ENCODE results near the gene TGOLN2. TPM values are rescaled to one million over a fixed set of nuclear protein-coding genes. Genes with fewer than 3 reads are reported as not detected.

Gene TGOLN2
- total and polyA plus RNA-seq, 2 donors (not counting 3 experiments of a cell fraction or from before 2014, with no cell fraction given): 112 to 140 TPM

DNA sequence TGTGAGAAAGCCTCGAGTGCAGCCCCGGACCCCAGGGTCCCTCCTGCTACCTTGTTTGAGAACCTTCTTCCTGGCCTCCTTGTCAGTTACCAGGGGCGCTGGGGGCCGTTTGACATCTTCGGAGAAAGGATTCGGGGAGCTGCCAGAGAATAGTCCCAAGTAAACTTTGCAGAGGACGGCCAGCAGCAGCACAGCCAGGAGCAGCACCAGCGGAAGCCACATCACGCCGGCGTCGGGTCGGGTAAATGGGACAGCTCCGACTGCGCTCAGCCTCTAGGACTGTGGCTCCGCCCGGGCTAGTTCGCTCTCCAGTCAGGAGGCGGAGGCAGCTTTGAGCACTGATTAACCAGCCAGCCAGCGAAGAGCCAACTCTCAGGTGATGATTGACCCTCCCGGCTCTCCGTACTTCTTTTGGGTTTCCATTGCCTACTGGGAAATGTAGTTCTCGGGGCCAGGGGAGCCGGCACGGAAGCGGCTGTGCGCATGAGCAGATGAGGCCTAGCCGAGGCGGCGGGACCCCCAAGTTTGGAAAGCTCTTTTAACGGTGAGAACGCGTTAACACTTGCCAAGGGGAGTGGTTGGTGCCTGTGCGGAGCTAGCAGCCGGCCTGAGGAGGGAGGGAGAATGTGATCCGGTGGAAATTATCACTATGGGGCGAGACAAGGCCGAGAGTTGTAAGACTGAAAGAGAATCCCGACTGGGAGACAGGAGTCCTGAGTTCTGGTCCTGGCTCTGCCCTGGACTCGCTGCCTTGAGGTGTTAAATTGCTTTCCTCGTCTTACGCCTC lies 26.7 kb upstream of the TGOLN2 start, which contains the start of the genes ELMOD3 and RETSAT:
TSS of gene ELMOD3 (plus strand) at position 484 of the 787 bp plus-strand sequence. CDS start 2,430 bp downstream, outside the sequence.
TSS of gene RETSAT (minus strand) at position 243 of the 787 bp plus-strand sequence. CDS start at position 222, 21 bp downstream.
- DNase-seq (ENCODE audit: low read depth, low spot score) (peak; percentile 99), FAIRE-seq (peak; percentile 99)
- no peaks in the 10 kb centered on the region for H3K9me3 ChIP-seq (replicated peaks; ENCODE audit: control insufficient read depth, insufficient read depth, low read length)
- H3K79me2 ChIP-seq (ENCODE audit: control insufficient read depth, insufficient read depth, low read length): peaks cover 17% of the 10 kb centered on the region
- CTCF ChIA-PET: interaction anchor here (0.5 to 1.8 kb wide), 12 partner anchors 11 to 288 kb away, joined by 3 to 8 read pairs (median 3); partner anchors contain the start of genes RNF181 and TGOLN2
- no peaks in the 10 kb centered on the region for H3K27me3 ChIP-seq (ENCODE audit: control insufficient read depth in 2 of 2, insufficient read depth in 2 of 2, low read length in 2 of 2)
- H3K4me2 ChIP-seq (ENCODE audit: insufficient read depth, low read length): peak within 1 kb of the TSS; percentile 77
- intact Hi-C loops (cut with micrococcal nuclease) (loop anchor here (1.0 to 5.0 kb wide), 3 partner anchors 26 to 198 kb away; partner anchors contain the start of gene SH2D6), dilution Hi-C loops (cut with MboI; ENCODE audit: extremely low pct_ligation_motif_present, low sequenced_read_pairs) (no loop called here)
- H3K4me3 ChIP-seq (replicated peaks in 1 of 3; ENCODE audit: insufficient read depth in 1 of 3, low read depth in 1 of 3, low read length in 3 of 3): peak within 1 kb of the TSS; percentile 78 to 97 (median 87)
- POLR2A ChIA-PET: interaction anchor here (0.5 to 1.9 kb wide), 9 partner anchors 9 to 194 kb away, joined by 3 to 22 read pairs (median 3); partner anchors contain the start of genes MAT2A and TGOLN2
- no peak for TF ChIP-seq MYC (IDR thresholded peaks at IDR 0.05; ENCODE audit: low read depth, low read length)
- peak; percentile 98 for TF ChIP-seq POLR2A (IDR thresholded peaks at IDR 0.05; ENCODE audit: low read depth, low read length)
- peak; percentile 99 for TF ChIP-seq POLR2AphosphoS5 (IDR thresholded peaks at IDR 0.05; ENCODE audit: insufficient read depth, low read depth, low read length)
- peak within 1 kb of the TSS; percentile 44 for H3K27ac ChIP-seq (ENCODE audit: insufficient read depth, low read depth, low read length)
- peaks cover 7 to 17% of the 10 kb centered on the region in 2 experiments for H3K36me3 ChIP-seq (ENCODE audit: control insufficient read depth in 2 of 2, extremely low read depth in 1 of 2, insufficient read depth in 2 of 2, low read length in 2 of 2)
- no peaks in the 10 kb centered on the region for H3K9me1 ChIP-seq (replicated peaks; ENCODE audit: control insufficient read depth, extremely low read depth, insufficient read depth, low read length)
- H2AFZ ChIP-seq (ENCODE audit: low read depth, low read length): peak within 1 kb of the TSS; percentile 98
- no peaks in the 10 kb centered on the region for H4K20me1 ChIP-seq (replicated peaks; ENCODE audit: control insufficient read depth, extremely low read depth, insufficient read depth, low read length)
- H3K4me1 ChIP-seq (ENCODE audit: control insufficient read depth, extremely low read depth, insufficient read depth, low read length): peaks cover 8% of the 10 kb centered on the region
- peak within 1 kb of the TSS; percentile 93 for H3K9ac ChIP-seq (replicated peaks; ENCODE audit: extremely low read depth, insufficient read depth, low read length)
- no TSS peak for BruUV-seq (replicated peaks)

DNA sequence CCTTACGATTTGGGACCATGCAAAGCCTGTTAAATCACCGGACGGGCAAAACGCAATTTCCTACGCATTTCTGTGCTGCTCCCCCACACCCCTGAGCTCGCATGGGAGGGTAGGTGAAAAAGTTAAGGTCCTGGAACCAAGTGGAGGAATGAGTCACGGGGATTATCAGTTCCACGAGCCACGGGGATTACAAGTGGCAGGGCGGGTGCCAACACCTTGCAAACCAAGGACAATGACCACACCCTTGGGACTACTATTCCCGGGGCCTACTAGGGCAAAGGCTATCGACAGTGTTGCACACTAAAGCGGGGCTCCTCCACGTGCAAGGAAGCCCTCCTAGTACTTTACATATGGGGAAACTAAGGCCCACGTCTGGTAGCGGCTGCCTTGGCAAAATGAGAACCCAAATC lies 26.1 kb upstream of the TGOLN2 start:
- Histone ChIP-seq H3K27ac (ENCODE audit: insufficient read depth, low read depth, low read length) (peak overlapping the region; percentile 18), H3K79me2 (ENCODE audit: control insufficient read depth, insufficient read depth, low read length) (peaks cover 17% of the 10 kb centered on the region), H3K4me3 (replicated peaks in 1 of 3; ENCODE audit: insufficient read depth in 1 of 3, low read depth in 1 of 3, low read length in 3 of 3) (peak overlapping the region; percentile 45 to 97 (median 66)), H3K36me3 (ENCODE audit: control insufficient read depth in 2 of 2, extremely low read depth in 1 of 2, insufficient read depth in 2 of 2, low read length in 2 of 2) (peaks cover 9 to 22% of the 10 kb centered on the region in 2 experiments), H3K27me3 (ENCODE audit: control insufficient read depth in 2 of 2, insufficient read depth in 2 of 2, low read length in 2 of 2) (no peaks in the 10 kb centered on the region), H3K4me2 (ENCODE audit: insufficient read depth, low read length) (peak overlapping the region; percentile 77), H3K9me1 (replicated peaks; ENCODE audit: control insufficient read depth, extremely low read depth, insufficient read depth, low read length) (no peaks in the 10 kb centered on the region), H3K9ac (replicated peaks; ENCODE audit: extremely low read depth, insufficient read depth, low read length) (peak overlapping the region; percentile 60), H3K9me3 (replicated peaks; ENCODE audit: control insufficient read depth, insufficient read depth, low read length) (no peaks in the 10 kb centered on the region), H3K4me1 (ENCODE audit: control insufficient read depth, extremely low read depth, insufficient read depth, low read length) (peaks cover 8% of the 10 kb centered on the region), H4K20me1 (replicated peaks; ENCODE audit: control insufficient read depth, extremely low read depth, insufficient read depth, low read length) (no peaks in the 10 kb centered on the region), H2AFZ (ENCODE audit: low read depth, low read length) (peak overlapping the region; percentile 56)
- TSS peak; percentile 69 for BruUV-seq (replicated peaks)
- DNase-seq (ENCODE audit: low read depth, low spot score): peak; percentile 21
- CTCF ChIA-PET: interaction anchor here (0.5 to 1.8 kb wide), 10 partner anchors 12 to 287 kb away, joined by 3 to 8 read pairs (median 4); no protein-coding TSS in a partner anchor
- POLR2A ChIA-PET: interaction anchor here (0.5 to 1.9 kb wide), 8 partner anchors 8 to 194 kb away, joined by 3 to 22 read pairs (median 3); partner anchors contain the start of gene MAT2A
- intact Hi-C loops (cut with micrococcal nuclease): loop anchor here (1.0 to 5.0 kb wide), 3 partner anchors 26 to 198 kb away; partner anchors contain the start of gene SH2D6
- dilution Hi-C loops (cut with MboI; ENCODE audit: extremely low pct_ligation_motif_present, low sequenced_read_pairs): no loop called here
- no peak for TF ChIP-seq MYC (IDR thresholded peaks at IDR 0.05; ENCODE audit: low read depth, low read length)
- TF ChIP-seq POLR2A (IDR thresholded peaks at IDR 0.05; ENCODE audit: low read depth, low read length): no peak
- TF ChIP-seq, protein P1, sequence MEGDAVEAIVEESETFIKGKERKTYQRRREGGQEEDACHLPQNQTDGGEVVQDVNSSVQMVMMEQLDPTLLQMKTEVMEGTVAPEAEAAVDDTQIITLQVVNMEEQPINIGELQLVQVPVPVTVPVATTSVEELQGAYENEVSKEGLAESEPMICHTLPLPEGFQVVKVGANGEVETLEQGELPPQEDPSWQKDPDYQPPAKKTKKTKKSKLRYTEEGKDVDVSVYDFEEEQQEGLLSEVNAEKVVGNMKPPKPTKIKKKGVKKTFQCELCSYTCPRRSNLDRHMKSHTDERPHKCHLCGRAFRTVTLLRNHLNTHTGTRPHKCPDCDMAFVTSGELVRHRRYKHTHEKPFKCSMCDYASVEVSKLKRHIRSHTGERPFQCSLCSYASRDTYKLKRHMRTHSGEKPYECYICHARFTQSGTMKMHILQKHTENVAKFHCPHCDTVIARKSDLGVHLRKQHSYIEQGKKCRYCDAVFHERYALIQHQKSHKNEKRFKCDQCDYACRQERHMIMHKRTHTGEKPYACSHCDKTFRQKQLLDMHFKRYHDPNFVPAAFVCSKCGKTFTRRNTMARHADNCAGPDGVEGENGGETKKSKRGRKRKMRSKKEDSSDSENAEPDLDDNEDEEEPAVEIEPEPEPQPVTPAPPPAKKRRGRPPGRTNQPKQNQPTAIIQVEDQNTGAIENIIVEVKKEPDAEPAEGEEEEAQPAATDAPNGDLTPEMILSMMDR (IDR thresholded peaks at IDR 0.05; ENCODE audit: extremely low read depth in 1 of 2, insufficient read depth in 1 of 2, low read depth in 1 of 2, low read length in 2 of 2): no peak
- TF ChIP-seq POLR2AphosphoS5 (IDR thresholded peaks at IDR 0.05; ENCODE audit: insufficient read depth, low read depth, low read length): no peak
- no peak for TF ChIP-seq FOS (IDR thresholded peaks at IDR 0.05; ENCODE audit: borderline replicate concordance, insufficient read depth, low read length)
- TF ChIP-seq, protein P2, sequence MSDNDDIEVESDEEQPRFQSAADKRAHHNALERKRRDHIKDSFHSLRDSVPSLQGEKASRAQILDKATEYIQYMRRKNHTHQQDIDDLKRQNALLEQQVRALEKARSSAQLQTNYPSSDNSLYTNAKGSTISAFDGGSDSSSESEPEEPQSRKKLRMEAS (IDR thresholded peaks at IDR 0.05; ENCODE audit: insufficient read depth, insufficient read length): no peak
- no peak for TF ChIP-seq EZH2 (IDR thresholded peaks at IDR 0.05; ENCODE audit: borderline replicate concordance, low read depth, low read length, severe bottlenecking)
- TF ChIP-seq GATA2 (IDR thresholded peaks at IDR 0.05; ENCODE audit: insufficient read depth, insufficient read length, low read depth, low read length): no peak
- FAIRE-seq: no peak

All from endothelial cell of umbilical vein (primary cell).